HepG2 (cell line): ENCODE results near the gene ADPRM. TPM values are rescaled to one million over a fixed set of nuclear protein-coding genes. Genes with fewer than 3 reads are reported as not detected.
A peak's percentile ranks its signal among the peaks of the same experiment; 100 is the strongest.

Experiments
- ATAC-seq: fragments of 200-7000 bp; cut with Tn5 transposase; 3 replicates; pipeline ENCODE4 v1.9.1; 2020; ENCODE audit warnings: mild to moderate bottlenecking, moderate library complexity
- BruUV-seq: library from RNA; stranded (reverse); fragments of 400-500 nt; replicated peaks from 2 replicates; lab custom pipeline; 2021; lab: Mats Ljungman, UMichigan
- CTCF ChIA-PET: fragments of 300-600 bp; formaldehyde crosslinking; extraction: SDS; loops from one replicate; lab custom pipeline; 2021; ENCODE audit warnings: low total read pairs, inconsistent platforms, low intra/inter-chr PET ratio; lab: Yijun Ruan, JAX
- POLR2A ChIA-PET: fragments of 350-600 bp; sonication (Branson Sonifier 250); formaldehyde crosslinking; loops from one replicate; lab custom pipeline; 2020; ENCODE audit warnings: antibody characterized with exemption, inconsistent platforms; lab: Yijun Ruan, JAX
- DNase-seq: peaks from one replicate; pipeline ENCODE4 v3.0.0-alpha.2; 2015; ENCODE audit warnings: low spot score
- FAIRE-seq: peaks from 3 replicates; lab custom pipeline; 2011; peaks lifted over from hg19 to GRCh38; lab: Jason Lieb, UNC
- H2AFZ ChIP-seq: one replicate; pipeline ENCODE4 v1.6.1; 2011; ENCODE audit warnings: low read length, inconsistent platforms
- H3K27ac ChIP-seq: fragments of 300-600 bp; 3 replicates; pipeline ENCODE4 v1.8.0; 2011; ENCODE audit warnings: mixed run types, mild to moderate bottlenecking, mixed read lengths, low read length, inconsistent platforms; ENCODE audit not compliant: insufficient read depth; ENCODE audit errors: extremely low read length
- H3K27me3 ChIP-seq, 2 experiments: fragments of 200-600 bp in 1 of 2; 2 replicates in 1 of 2; 3 replicates in 1 of 2; pipeline versions ENCODE4 v1.6.0 to v1.8.0; 2011; ENCODE audit warnings: low read length in 2 of 2, mild to moderate bottlenecking in 2 of 2, moderate library complexity in 2 of 2, inconsistent platforms in 1 of 2; ENCODE audit not compliant: insufficient read depth in 2 of 2, control insufficient read depth in 1 of 2
- H3K36me3 ChIP-seq, 2 experiments: fragments of 200-600 bp in 1 of 2; replicated peaks in 1 of 2; 2 replicates in 1 of 2; 3 replicates in 1 of 2; pipeline versions ENCODE4 v1.5.1 to v1.8.0; 2011; ENCODE audit warnings: low read length in 2 of 2, inconsistent platforms in 1 of 2; ENCODE audit not compliant: insufficient read depth in 2 of 2, control insufficient read depth in 1 of 2
- H3K4me1 ChIP-seq: 2 replicates; pipeline ENCODE4 v1.5.1; 2012; ENCODE audit warnings: low read length, inconsistent platforms; ENCODE audit not compliant: insufficient read depth
- H3K4me2 ChIP-seq: 2 replicates; pipeline ENCODE4 v1.6.0; 2011; ENCODE audit warnings: low read depth, low read length, inconsistent platforms
- H3K4me3 ChIP-seq, 3 experiments: fragments of 200-600 bp in 1 of 3; sonication (generic), shearing (Covaris generic) in 1 of 3; replicated peaks in 1 of 3; 2 replicates each; pipeline ENCODE4 v1.5.1; 2011 to 2016; ENCODE audit warnings: low read length in 3 of 3, inconsistent platforms in 2 of 3, low read depth in 2 of 3, mild to moderate bottlenecking in 2 of 3, control low read depth in 1 of 3, mixed read lengths in 1 of 3; ENCODE audit not compliant: insufficient read depth in 1 of 3
- H3K79me2 ChIP-seq: one replicate; pipeline ENCODE4 v1.6.1; 2011; ENCODE audit warnings: low read length, inconsistent platforms; ENCODE audit not compliant: insufficient read depth
- H3K9ac ChIP-seq: 2 replicates; pipeline ENCODE4 v1.6.0; 2011; ENCODE audit warnings: mild to moderate bottlenecking, low read depth, low read length, inconsistent platforms; ENCODE audit not compliant: insufficient read depth
- H3K9me3 ChIP-seq: 2 replicates; pipeline ENCODE4 v1.5.1; 2012; ENCODE audit warnings: mild to moderate bottlenecking, low read length
- H4K20me1 ChIP-seq: 2 replicates; pipeline ENCODE4 v1.6.0; 2011; ENCODE audit warnings: inconsistent platforms, mild to moderate bottlenecking, low read length, moderate library complexity; ENCODE audit not compliant: insufficient read depth
- BORCS8-MEF2B ChIP-seq: sonication (generic); formaldehyde crosslinking; IDR thresholded peaks from 2 replicates; pipeline ENCODE4 v1.8.0; 2022; ENCODE audit warnings: mild to moderate bottlenecking, missing genetic modification reagents
- CEBPG ChIP-seq: IDR thresholded peaks from 2 replicates; pipeline ENCODE4 v1.6.1; 2016
- ZFP36 ChIP-seq: fragments of 150-350 bp; IDR thresholded peaks from 2 replicates; pipeline ENCODE4 v1.6.1; 2018; ENCODE audit warnings: borderline replicate concordance, low read length, low read depth; ENCODE audit not compliant: partially characterized antibody
- ZFP41 ChIP-seq: sonication (generic); formaldehyde crosslinking; IDR thresholded peaks from 2 replicates; pipeline ENCODE4 v1.4.0; 2020; ENCODE audit warnings: mild to moderate bottlenecking, missing genetic modification reagents, borderline replicate concordance
- WGBS: methylation state at CpG from one replicate; pipeline ENCODE4 v1.1.6; 2017; ENCODE audit warnings: low lambda C conversion rate; 5-methylcytosine and 5-hydroxymethylcytosine counted together
- in situ Hi-C: cut with HindIII; loops from 2 replicates; pipeline ENCODE4 v1.10.0; 2017; ENCODE audit warnings: low pct_unique_long_range_greater_than_20kb; ENCODE audit not compliant: extremely low pct_ligation_motif_present
- intact Hi-C: fragments of 100-400 bp; cut with micrococcal nuclease; formaldehyde crosslinking; loops from one replicate; pipeline ENCODE4 v1.10.0; 2022; ENCODE audit not compliant: unreplicated experiment
- polyA plus RNA-seq, 8 experiments: library from polyadenylated mRNA; depleted of rRNA in 3 of 8; stranded (reverse) in 7 of 8; unstranded in 1 of 8; fragments of >200 nt; fragmentation: Illumina TruSeq in 4 of 8; extraction: Trizol in 4 of 8; gene quantifications; 2 replicates each; pipeline versions ENCODE4 v1.2.1 to v1.2.3, GENCODE V29; 2011 to 2016; ENCODE audit warnings: low read depth in 4 of 8, missing spikeins in 1 of 8, mixed read lengths in 1 of 8; ENCODE audit not compliant: insufficient read depth in 1 of 8
- total RNA-seq, 5 experiments: library from RNA; depleted of rRNA; stranded (reverse); fragments of >200 nt; fragmentation: Illumina TruSeq; extraction: Trizol; gene quantifications; 2 replicates each; pipeline ENCODE4 v1.2.3, GENCODE V29; 2016; ENCODE audit warnings: low read depth in 1 of 5

The ADPRM gene
- total and polyA plus RNA-seq, 2 of the 13 experiments (the other 11 are each of a cell fraction or from before 2014, with no cell fraction given) = 5.6 to 10.8 TPM

- in situ Hi-C loops (no loop called here), intact Hi-C loops (loop anchor here (5.0 kb wide), 1 partner anchor 89 kb away; no protein-coding TSS in a partner anchor)
- 5% methylated on average over 6 of the region's 6 CpGs for WGBS
- no peaks in the 10 kb centered on the region for H3K9me3 ChIP-seq
- no peaks in the 10 kb centered on the region for H3K79me2 ChIP-seq
- TF ChIP-seq CEBPG (CRISPR knock-in tag) = no peak
- TF ChIP-seq ZFP36 = no peak
- no peak for TF ChIP-seq BORCS8-MEF2B (CRISPR knock-in tag)
- TF ChIP-seq ZFP41 = no peak
- no peak for DNase-seq
- H3K27ac ChIP-seq = no peak overlapping the region
- H3K4me1 ChIP-seq = peaks cover 31% of the 10 kb centered on the region
- H3K9ac ChIP-seq = no peak overlapping the region
- no peaks in the 10 kb centered on the region for H3K36me3 ChIP-seq
- H2AFZ ChIP-seq = no peak overlapping the region
- no peak overlapping the region for H3K4me3 ChIP-seq
- peak; percentile 13; the same call in 1 of the 3 replicates for ATAC-seq
- CTCF ChIA-PET = no interaction called here
- H3K27me3 ChIP-seq = peaks cover 0 to 3% of the 10 kb centered on the region in 2 experiments; a peak in 1 of 5 replicates
- H3K4me2 ChIP-seq = no peak overlapping the region
- POLR2A ChIA-PET = no interaction called here
- no TSS peak for BruUV-seq
- no peaks in the 10 kb centered on the region for H4K20me1 ChIP-seq
- FAIRE-seq = no peak
Observed at GRCh38 chr17:10758062-10758461, 60.7 kb downstream of the ADPRM start.

Other genes with a start within 250 kb of the ADPRM start
- 0.02 TPM in 1 of 2 replicates, not detected in the other for gene MYH4, start 228.0 kb upstream of the ADPRM start, total RNA-seq (2016; rRNA removed; fragmentation: Illumina TruSeq; extraction: Trizol)
- gene MYH4, start 228.0 kb upstream of the ADPRM start, polyA plus RNA-seq (2011; rRNA removed) = 0.01 TPM in 1 of 2 replicates, not detected in the other
- gene MYH1, start 179.1 kb upstream of the ADPRM start, total RNA-seq (2016; rRNA removed; fragmentation: Illumina TruSeq; extraction: Trizol) = not detected in 2 replicates
- 0.01 TPM in 2 replicates for gene MYH1, start 179.1 kb upstream of the ADPRM start, polyA plus RNA-seq (2011; rRNA removed)
- gene MYH2, start 147.9 kb upstream of the ADPRM start, total RNA-seq (2016; rRNA removed; fragmentation: Illumina TruSeq; extraction: Trizol) = not detected in 2 replicates
- gene MYH2, start 147.9 kb upstream of the ADPRM start, polyA plus RNA-seq (2011; rRNA removed) = not detected in 2 replicates
- 1.6 and 4.5 TPM in 2 replicates for gene MYH3, start 40.3 kb upstream of the ADPRM start, total RNA-seq (2016; rRNA removed; fragmentation: Illumina TruSeq; extraction: Trizol)
- gene MYH3, start 40.3 kb upstream of the ADPRM start, polyA plus RNA-seq (2011; rRNA removed) = 2.5 and 4.3 TPM in 2 replicates
- 50.3 and 69.5 TPM in 2 replicates for gene SCO1, start 61 bp upstream of the ADPRM start, total RNA-seq (2016; rRNA removed; fragmentation: Illumina TruSeq; extraction: Trizol)
- 11.0 and 11.4 TPM in 2 replicates for gene SCO1, start 61 bp upstream of the ADPRM start, polyA plus RNA-seq (2011; rRNA removed)
- gene TMEM220, start 32.4 kb downstream of the ADPRM start, total RNA-seq (2016; rRNA removed; fragmentation: Illumina TruSeq; extraction: Trizol) = 0.73 and 2.2 TPM in 2 replicates
- 1.3 and 1.8 TPM in 2 replicates for gene TMEM220, start 32.4 kb downstream of the ADPRM start, polyA plus RNA-seq (2011; rRNA removed)
- not detected in 2 replicates for gene TMEM238L, start 106.5 kb downstream of the ADPRM start, total RNA-seq (2016; rRNA removed; fragmentation: Illumina TruSeq; extraction: Trizol)
- gene TMEM238L, start 106.5 kb downstream of the ADPRM start, polyA plus RNA-seq (2011; rRNA removed) = not detected in 2 replicates
- not detected in 2 replicates for gene PIRT, start 140.5 kb downstream of the ADPRM start, total RNA-seq (2016; rRNA removed; fragmentation: Illumina TruSeq; extraction: Trizol)
- gene PIRT, start 140.5 kb downstream of the ADPRM start, polyA plus RNA-seq (2011; rRNA removed) = not detected in 2 replicates